ENCODE measurements around the gene HERC3. TPM values are rescaled to one million over a fixed set of nuclear protein-coding genes. Genes with fewer than 3 reads are reported as not detected.

HERC3 gene
- total RNA-seq, 3 donors from 2014 or later: 49.1 to 51.6 (median 50.6) TPM

DNA sequence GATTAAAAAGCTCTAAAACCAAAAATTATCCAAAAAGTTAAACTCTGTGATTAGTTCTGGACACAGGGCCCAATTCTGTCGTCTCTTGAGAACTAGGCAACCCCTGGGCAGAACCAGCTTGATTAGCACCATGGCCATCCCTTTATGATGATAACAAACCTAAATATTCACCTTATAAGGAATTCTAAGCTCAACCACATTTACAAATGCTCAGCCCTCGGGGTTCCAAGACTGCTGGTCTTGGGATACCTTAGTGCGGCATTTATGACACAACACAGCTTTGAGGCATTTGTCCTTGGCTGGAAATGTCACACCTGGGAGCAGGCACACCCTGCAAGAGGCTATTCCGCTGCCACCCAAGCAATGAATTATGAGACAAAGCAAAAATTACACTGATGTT, 132.9 kb downstream of the HERC3 start:
- intact Hi-C loops (cut with DNase I, micrococcal nuclease): no loop called here
- ATAC-seq (no peak), DNase-seq (no peak)
- H3K4me1 ChIP-seq (ENCODE audit: low read depth): no peaks in the 10 kb centered on the region
- TF ChIP-seq, protein P1, sequence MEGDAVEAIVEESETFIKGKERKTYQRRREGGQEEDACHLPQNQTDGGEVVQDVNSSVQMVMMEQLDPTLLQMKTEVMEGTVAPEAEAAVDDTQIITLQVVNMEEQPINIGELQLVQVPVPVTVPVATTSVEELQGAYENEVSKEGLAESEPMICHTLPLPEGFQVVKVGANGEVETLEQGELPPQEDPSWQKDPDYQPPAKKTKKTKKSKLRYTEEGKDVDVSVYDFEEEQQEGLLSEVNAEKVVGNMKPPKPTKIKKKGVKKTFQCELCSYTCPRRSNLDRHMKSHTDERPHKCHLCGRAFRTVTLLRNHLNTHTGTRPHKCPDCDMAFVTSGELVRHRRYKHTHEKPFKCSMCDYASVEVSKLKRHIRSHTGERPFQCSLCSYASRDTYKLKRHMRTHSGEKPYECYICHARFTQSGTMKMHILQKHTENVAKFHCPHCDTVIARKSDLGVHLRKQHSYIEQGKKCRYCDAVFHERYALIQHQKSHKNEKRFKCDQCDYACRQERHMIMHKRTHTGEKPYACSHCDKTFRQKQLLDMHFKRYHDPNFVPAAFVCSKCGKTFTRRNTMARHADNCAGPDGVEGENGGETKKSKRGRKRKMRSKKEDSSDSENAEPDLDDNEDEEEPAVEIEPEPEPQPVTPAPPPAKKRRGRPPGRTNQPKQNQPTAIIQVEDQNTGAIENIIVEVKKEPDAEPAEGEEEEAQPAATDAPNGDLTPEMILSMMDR (IDR thresholded peaks at IDR 0.05): no peak
- H3K9me3 ChIP-seq: no peaks in the 10 kb centered on the region
- H3K4me3 ChIP-seq: no peak overlapping the region
- H3K36me3 ChIP-seq (ENCODE audit: low read depth): no peaks in the 10 kb centered on the region

DNA sequence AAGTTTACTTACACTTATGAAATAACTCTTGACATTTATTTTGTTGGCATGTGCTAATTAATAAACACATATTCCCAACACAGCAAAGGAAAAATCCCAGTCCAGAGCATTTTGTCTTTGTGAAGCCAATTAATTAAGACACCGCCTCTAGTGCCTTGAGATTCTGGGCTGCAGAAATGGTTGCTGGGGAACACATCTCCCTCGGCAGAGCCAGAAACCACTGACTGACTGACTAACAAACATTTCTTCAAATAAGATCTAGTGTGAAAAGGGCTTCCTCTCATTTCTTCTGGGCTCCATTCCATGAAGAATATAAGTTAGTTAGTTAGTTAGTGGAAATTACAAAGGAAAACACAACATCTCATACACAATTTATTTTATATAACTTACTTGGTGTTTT, 133.7 kb downstream of the HERC3 start:
- Histone ChIP-seq H3K9me3 (no peaks in the 10 kb centered on the region), H3K4me1 (ENCODE audit: low read depth) (no peaks in the 10 kb centered on the region), H3K4me3 (no peak overlapping the region), H3K36me3 (ENCODE audit: low read depth) (no peaks in the 10 kb centered on the region)
- DNase-seq: no peak
- ATAC-seq: no peak
- intact Hi-C loops (cut with DNase I, micrococcal nuclease): no loop called here
- TF ChIP-seq, protein P1 (IDR thresholded peaks at IDR 0.05): no peak

DNA sequence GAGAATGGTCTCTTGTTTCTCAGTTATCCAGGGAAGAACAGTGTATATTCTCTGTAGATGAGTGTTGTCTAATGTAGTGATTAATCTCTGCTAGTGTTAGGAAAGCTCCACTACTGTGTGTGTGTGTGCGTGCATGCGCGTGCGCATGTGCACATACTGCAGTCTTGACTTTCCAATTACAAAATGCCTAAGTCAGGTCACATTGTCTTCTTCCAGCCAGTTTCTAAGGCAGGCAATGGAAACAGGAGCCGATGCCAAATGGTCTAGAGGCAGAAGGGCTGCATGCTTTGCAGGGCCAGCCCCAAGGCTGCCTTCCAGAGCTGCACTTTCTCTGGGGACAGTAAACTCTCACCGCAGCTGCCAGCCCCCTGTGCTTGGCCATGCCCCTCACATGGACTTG, 135.9 kb downstream of the HERC3 start:
- Histone ChIP-seq H3K4me1 (ENCODE audit: low read depth) (no peaks in the 10 kb centered on the region), H3K4me3 (no peak overlapping the region), H3K36me3 (ENCODE audit: low read depth) (no peaks in the 10 kb centered on the region), H3K9me3 (no peaks in the 10 kb centered on the region)
- ATAC-seq (peak; percentile 15), DNase-seq (no peak)
- TF ChIP-seq, protein P1 (IDR thresholded peaks at IDR 0.05): no peak
- intact Hi-C loops (cut with DNase I, micrococcal nuclease): no loop called here

DNA sequence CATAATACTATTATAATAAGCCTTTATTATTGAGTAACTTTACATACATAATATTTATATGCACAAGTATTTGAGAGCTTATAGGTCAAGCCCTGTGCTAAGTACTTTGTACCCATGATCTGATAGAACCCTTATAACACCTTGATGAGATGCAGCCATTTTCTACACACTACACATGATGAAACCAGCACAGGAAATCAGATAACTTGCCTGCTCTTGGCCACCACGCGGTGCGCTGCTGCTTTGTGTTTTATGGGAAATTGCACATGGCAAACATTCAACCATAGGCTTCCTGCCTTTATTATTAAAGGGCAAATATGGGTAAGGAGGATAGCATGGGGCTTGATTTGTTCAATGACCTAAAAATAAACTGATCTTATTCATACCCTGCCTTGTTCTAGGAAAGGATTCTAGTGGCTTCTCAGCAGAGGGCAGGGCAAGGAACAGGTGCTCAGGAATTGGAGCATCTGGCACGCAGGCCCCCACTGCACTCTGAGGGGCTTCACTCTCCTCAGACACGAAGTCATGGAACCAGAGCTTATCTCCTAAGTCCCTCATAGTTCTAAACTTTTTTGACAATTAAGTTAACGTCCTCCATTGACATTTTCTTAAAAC, 137.0 kb downstream of the HERC3 start:
- no peak overlapping the region for H3K4me3 ChIP-seq
- intact Hi-C loops (cut with DNase I, micrococcal nuclease): no loop called here
- DNase-seq (no peak), ATAC-seq (no peak)
- no peaks in the 10 kb centered on the region for H3K4me1 ChIP-seq (ENCODE audit: low read depth)
- H3K9me3 ChIP-seq: no peaks in the 10 kb centered on the region
- TF ChIP-seq, protein P1 (IDR thresholded peaks at IDR 0.05): no peak
- no peaks in the 10 kb centered on the region for H3K36me3 ChIP-seq (ENCODE audit: low read depth)

DNA sequence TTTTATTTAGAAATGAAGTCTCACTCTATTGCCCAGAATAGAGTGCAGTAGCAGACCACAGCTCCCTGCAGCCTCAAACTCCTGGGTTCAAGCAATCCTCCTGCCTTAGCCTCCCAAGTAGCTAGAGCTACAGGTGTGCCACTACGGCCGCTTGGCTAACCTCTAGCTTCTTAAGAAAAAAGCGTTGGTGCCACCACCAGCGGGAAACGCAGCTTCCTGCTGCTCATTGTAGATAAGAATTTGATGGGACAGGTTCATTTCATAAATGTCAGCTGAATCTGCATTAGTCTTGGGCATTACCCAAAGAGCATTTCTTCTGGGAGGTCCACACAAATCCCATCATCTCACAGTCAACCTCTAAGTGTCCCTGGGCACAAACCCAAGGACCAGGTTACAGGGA, 138.5 kb downstream of the HERC3 start:
- no peak for ATAC-seq
- Histone ChIP-seq H3K4me1 (ENCODE audit: low read depth) (no peaks in the 10 kb centered on the region), H3K36me3 (ENCODE audit: low read depth) (no peaks in the 10 kb centered on the region), H3K4me3 (no peak overlapping the region), H3K9me3 (no peaks in the 10 kb centered on the region)
- intact Hi-C loops (cut with DNase I, micrococcal nuclease): no loop called here
- no peak for DNase-seq
- TF ChIP-seq, protein P1 (IDR thresholded peaks at IDR 0.05): no peak

DNA sequence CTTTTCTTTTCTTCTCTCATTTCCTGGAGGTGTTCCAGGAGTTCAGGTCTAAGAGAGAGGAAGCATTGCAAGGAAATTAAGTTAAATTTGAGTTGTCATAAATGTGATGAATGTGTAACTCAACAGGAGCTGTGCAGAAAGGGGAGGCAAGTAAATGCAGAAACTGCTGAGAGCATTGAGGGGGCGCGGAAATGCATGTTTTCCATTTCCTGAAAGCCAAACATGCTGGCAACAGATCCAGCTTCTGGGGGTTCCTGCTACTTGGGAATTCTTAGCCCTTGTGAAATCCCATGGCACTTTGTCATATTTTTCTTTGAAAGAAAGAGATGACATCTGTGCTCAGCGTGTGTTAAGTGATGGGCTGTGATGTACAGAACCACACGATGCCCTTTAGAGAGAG, 139.1 kb downstream of the HERC3 start:
- Histone ChIP-seq H3K36me3 (ENCODE audit: low read depth) (no peaks in the 10 kb centered on the region), H3K9me3 (no peaks in the 10 kb centered on the region), H3K4me1 (ENCODE audit: low read depth) (no peaks in the 10 kb centered on the region), H3K4me3 (no peak overlapping the region)
- DNase-seq (no peak), ATAC-seq (no peak)
- TF ChIP-seq, protein P1 (IDR thresholded peaks at IDR 0.05): no peak
- intact Hi-C loops (cut with DNase I, micrococcal nuclease): no loop called here

Data from mucosa of descending colon (tissue), 3 donors.